Ramos (cell line): ENCODE measurements around the gene TMUB2.

ENCODE experiments used
- in situ Hi-C: fragments of 300-500 bp; cut with MboI; formaldehyde crosslinking; loops from one replicate; pipeline ENCODE4 v1.14.3; 2022; ENCODE audit warnings: low sequenced_read_pairs; ENCODE audit not compliant: unreplicated experiment

TMUB2 gene

DNA sequence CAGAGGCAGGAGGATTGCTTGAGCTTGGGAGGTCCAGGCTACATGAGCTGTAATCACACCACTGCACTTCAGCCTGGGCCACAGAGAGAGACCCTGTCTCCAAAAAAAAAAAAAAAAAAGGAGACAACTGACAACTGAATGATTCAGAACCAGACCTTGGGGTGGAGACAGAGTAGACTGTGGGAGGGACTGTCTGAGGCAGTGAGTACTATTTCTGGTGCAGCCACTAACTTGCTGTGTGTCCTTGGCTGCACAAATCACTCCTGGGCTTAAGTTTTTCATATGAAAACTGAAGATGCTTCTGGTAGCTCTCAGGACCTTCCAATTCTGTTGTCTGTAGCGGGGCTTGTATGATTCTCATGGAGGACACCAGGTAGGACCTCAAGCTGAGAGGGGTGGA lies 10.5 kb upstream of the TMUB2 start:
- in situ Hi-C loops = no loop called here

DNA sequence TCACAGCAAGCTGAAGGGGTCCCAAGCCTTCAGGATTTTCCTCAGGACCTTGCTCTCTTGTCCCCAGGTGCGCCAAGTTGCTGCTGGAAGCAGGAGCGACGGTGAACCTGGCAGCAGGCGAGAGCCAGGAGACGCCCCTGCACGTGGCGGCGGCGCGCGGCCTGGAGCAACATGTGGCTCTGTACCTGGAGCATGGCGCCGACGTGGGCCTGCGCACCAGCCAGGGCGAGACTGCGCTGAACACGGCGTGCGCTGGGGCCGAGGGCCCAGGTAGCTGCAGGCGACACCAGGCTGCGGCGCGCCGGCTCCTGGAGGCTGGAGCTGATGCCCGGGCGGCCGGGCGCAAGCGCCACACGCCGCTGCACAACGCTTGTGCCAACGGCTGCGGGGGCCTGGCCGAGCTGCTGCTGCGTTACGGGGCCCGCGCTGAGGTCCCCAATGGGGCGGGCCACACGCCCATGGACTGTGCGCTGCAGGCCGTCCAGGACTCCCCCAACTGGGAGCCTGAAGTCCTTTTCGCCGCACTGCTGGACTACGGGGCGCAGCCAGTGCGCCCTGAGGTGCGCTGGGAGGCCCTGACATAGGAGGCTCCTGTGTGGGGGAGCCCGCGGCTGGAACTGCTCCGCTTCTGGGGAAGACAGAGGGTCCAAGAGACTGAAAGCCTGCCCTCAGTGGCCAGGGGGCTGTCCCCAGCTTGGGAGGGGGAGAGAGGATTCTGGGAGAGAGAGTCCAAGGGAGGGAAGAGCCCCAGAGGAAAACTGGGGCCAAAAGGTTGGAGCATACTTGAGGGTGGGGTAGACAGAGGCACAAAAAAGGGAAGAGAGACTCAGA lies 9.9 kb upstream of the TMUB2 start:
- in situ Hi-C loops = no loop called here

DNA sequence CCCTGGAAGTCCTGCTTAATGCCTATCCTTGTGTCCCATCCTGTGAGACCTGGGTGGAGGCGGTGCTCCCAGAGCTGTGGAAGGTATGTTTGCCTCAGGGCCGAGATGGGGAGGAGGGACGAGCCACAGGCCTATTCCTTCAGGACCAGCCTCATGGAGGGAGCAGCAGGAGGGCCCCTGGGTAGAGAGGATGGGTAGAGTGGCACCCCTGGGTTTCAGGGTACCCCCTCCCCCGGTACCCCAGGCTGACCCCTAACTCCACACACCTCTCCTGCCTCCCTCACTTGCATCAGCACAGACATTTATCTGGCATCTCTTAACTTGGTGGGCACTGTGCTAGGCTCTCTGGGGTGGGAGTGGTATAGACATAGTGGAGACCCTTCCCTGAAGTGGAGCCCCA lies 9.1 kb upstream of the TMUB2 start:
- in situ Hi-C loops = no loop called here

DNA sequence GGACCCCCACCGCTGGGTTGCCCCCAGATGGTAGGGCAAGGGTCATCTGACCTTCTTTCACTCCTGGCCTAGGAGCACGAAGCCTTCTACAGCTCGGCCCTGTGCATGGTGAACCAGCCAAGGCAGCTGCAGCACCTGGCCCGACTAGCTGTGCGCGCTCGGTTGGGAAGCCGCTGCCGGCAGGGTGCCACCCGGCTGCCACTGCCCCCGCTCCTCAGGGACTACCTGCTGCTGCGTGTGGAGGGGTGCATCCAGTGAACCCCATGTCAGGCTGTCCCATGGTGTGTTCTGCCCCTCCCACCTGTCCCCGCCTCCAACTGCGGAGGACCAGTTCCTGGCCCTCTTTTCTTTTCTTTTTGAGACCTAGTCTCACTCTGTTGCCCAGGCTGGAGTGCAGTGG lies 8.6 kb upstream of the TMUB2 start:
- in situ Hi-C loops = no loop called here

DNA sequence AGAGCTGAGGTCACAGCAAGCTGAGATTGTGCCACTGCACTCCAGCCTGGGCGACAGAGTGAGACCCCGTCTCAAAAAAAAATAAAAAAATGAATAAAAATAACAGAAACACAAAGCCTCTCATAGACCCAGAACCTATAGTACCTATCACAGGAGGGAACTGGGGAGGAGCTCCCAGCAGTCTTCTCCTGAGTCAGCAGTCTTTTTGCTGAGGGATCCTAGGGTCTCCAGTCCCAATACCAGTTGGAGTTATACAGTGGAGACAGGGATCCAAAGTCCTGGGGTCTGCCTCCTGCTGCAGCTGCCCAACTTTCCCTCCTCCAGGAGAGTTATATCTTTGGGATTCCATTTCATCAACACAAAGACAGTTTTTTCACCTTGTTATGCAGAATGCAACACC lies 3.7 kb upstream of the TMUB2 start:
- in situ Hi-C loops = no loop called here

DNA sequence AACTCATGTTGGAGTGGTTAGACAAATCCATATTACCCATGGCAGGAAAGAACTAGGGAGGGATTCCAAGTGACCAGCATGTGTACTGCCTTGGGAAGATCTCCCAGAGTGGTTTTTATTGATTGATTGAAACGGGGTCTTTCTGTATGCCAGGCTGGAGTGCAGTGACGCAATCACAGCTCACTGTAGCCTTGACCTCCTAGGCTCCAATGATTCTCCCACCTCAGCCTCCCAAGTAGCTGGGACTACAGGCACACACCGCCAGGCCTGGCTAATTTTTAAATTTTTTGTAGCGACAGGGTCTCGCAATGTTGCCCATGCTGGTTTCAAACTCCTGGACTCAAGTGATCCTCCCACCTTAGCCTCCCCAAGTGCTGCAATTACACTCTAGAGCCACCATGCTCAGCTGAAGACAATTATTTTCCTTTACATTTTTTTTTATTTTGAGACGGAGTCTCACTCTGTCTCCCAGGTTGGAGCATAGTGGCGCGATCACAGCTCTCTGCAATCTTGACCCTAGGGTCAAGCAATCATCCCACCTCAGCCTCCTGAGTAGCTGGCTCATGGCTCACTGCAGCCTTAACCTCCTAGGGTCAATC lies 2.5 kb upstream of the TMUB2 start:
- in situ Hi-C loops = no loop called here

DNA sequence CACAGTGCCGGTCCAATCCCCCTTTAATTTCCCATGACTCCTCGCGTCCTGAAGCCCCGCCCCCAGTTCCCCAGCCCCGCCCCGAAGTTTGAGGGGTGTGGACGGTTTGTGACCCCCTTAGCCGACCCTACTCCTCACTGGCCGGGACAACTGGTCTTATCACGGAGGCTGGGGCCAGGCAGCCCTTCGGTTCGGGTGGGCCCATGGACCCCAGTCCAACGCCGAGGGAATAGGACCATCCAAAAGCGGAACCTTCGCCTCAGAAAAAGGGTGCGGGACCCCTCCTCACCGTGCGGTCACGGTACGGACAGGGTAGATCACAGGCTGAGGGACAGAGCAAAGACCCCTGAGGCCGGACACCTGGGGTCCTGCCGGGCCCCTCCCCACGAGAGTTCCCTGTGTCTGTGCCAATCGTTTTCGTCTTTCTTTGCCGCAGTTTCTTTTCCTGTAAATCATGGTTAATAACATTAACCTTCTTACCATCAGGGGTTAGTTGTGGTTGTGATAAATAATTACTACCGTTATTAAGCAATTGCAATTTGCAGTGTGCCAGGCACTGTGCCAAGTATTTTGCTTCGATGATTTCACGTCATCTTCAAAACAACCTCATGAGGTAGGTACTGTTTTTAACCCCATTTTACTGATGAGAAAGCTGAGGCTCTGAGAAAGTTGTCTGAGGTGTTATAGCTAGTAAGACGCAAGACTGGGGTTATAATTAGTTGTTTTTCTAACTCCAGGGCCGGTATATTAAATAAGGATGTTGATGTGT lies 543 bp downstream of the TMUB2 start:
- in situ Hi-C loops = no loop called here

DNA sequence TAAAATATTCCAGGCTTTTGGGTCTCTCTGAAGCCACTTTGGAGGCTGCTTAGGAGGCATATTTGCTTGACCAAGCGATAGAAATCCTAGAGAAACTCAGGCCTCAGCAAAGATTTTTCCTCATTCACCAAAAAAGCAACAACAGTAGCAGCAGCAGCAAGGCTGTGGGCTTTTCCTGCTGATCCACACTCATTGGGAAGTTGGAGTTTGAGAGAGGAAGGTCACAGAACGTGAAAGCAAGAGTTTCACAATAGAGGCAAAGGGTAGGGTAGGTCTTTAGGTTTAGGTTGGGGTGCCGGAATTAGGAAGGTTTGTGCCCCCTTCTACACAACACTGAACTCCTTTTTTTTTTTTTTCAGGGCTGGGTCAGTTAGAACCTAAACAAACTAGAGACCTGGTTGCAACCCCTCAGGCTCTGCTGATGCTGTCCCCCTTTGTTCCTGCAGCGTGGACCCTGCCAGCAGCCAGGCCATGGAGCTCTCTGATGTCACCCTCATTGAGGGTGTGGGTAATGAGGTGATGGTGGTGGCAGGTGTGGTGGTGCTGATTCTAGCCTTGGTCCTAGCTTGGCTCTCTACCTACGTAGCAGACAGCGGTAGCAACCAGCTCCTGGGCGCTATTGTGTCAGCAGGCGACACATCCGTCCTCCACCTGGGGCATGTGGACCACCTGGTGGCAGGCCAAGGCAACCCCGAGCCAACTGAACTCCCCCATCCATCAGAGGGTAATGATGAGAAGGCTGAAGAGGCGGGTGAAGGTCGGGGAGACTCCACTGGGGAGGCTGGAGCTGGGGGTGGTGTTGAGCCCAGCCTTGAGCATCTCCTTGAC lies 2.0 kb downstream of the TMUB2 start:
- in situ Hi-C loops = no loop called here

DNA sequence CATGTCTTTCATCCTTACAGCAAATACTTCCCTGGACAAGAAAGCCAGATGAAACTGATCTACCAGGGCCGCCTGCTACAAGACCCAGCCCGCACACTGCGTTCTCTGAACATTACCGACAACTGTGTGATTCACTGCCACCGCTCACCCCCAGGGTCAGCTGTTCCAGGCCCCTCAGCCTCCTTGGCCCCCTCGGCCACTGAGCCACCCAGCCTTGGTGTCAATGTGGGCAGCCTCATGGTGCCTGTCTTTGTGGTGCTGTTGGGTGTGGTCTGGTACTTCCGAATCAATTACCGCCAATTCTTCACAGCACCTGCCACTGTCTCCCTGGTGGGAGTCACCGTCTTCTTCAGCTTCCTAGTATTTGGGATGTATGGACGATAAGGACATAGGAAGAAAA lies 3.7 kb downstream of the TMUB2 start:
- in situ Hi-C loops = no loop called here

DNA sequence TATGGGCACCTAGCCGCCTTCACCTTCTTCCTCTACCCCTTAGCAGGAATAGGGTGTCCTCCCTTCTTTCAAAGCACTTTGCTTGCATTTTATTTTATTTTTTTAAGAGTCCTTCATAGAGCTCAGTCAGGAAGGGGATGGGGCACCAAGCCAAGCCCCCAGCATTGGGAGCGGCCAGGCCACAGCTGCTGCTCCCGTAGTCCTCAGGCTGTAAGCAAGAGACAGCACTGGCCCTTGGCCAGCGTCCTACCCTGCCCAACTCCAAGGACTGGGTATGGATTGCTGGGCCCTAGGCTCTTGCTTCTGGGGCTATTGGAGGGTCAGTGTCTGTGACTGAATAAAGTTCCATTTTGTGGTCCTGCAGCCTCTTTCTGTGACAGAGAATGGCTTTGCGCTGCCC lies 4.6 kb downstream of the TMUB2 start:
- in situ Hi-C loops = no loop called here

DNA sequence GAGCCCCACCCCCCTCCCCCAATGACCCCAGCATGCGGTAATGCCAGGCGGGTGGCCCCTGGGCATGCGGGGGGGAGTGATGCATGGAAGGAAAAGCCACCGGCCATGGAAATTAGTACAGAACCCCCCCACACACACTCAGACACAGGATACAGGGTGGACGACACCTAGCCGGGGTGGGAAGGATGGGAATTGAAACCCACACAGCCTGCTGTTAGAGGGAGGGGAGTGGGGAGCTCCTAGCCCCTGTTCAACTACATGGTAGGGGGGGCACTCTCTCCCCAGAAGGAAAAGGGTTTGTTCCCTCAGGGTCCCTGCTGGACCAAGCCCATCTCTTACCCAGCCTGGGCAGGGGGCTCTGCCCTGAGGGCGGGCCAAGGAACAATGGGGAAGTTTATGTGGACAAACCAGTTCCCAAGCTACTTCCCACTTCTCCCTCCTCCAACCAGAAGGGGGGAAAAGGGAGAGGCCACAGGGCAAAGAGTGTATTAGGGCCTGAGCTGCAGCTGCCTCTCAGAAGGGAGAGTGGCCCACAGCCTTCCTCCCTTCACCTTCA lies 5.2 kb downstream of the TMUB2 start:
- in situ Hi-C loops = no loop called here

DNA sequence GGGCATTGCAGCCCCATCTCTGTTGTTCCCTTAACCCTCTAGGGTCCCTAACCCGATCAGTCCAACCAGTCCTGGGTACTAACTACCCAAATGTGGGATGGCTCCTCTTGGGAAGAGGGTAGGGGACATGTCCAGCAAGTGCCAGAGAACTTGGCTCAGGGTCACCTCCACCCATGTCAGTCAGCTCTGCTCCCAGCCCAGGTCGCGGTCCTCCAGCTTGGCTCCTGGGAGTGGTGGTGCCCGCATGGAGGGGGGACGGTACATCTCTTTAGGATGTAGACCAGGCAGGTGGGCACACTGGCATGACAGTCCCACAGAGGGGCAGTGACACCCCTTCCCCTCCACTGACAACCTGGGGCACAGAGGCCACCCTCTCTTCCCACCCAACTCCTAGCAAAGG lies 6.0 kb downstream of the TMUB2 start:
- in situ Hi-C loops = no loop called here

DNA sequence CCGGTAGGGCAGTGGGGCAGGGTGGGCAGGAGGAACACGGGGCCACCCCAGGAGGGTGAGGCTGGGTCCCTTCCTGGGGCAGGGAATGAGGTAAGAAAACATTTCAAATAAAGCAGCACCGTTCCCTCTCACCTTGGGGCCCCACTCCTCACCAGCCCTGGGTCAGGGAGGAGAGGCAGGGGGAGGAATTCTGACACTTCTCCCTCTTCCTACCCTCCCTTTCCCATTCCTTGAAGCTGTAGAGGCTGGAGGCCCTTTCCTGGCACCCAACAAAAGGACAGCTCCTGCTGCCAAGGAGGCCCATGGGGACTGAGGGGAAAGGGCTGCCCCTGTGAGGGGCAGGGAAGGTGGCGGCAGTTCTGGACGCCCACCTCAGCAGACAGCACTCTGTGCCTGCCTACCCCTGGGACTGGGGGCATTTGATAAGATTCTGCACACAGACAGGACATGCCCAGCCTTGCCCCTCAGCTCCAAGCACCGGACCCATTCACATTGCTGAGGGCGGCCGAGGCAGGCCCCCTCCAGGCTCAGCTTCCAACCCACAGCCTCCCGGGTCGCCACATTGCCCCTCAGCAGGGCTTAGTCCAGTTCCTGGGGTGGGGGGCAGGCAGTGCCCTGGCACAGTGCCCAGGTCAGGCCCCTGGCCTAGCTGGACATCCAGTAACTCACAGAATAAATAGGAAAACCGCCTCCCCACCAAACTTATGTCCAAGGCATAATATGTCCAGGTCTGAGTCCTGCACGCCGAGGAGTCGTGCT lies 6.7 kb downstream of the TMUB2 start:
- in situ Hi-C loops = no loop called here

DNA sequence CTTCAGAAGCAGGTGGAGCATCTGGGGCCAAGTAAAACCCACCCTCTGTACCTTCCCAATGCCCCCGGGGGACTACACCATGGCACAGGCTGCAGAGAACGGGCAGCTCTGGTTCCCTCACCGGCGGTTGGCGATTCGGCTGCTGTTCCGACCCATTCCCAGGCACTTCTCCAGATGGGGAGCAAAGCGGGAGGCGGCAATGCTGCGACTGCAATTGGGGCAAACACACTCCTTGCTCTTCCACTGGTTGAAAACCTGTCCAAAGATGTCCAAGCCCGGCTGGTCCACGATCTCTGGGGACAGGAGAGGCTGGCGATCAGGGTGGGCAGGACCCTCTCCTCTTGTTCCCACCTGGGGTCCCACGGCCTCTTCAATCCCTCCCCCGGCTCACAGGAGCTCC lies 10.3 kb downstream of the TMUB2 start:
- in situ Hi-C loops = no loop called here

DNA sequence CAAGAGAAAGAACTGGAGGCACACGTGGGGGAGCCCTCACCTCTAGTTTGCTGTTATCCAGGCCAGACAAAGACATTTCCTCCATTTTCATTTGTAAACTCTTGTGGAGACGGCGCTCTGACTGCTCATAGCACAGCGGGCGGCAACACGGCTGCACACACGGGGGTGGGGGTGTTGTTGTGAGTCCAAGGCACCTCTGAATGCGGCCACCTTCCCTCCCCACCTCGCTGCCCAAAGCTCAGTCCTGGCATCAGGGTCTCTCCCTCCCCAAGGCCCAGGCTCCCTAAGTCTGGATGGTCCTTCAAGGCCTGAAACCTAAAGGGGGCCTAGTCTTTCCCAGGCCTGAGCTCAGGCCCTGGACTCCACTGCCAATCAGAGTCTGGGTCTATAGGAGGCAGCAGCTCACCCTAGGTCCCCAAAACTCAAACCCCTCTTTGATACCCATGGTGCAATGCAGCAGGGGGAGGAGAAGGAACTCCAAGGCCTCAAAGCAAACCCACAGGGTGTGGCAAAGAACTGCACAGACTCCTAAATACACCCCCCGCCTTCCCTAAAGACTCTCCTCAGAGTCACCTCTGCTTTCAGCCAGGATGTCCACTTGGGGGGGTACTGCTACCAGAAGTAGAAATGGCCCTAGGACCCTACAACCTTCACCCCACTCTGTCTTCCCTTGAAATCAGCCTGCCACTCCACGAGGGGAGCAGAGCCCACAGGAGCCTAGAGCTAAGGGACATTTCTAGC lies 11.4 kb downstream of the TMUB2 start:
- in situ Hi-C loops = no loop called here

DNA sequence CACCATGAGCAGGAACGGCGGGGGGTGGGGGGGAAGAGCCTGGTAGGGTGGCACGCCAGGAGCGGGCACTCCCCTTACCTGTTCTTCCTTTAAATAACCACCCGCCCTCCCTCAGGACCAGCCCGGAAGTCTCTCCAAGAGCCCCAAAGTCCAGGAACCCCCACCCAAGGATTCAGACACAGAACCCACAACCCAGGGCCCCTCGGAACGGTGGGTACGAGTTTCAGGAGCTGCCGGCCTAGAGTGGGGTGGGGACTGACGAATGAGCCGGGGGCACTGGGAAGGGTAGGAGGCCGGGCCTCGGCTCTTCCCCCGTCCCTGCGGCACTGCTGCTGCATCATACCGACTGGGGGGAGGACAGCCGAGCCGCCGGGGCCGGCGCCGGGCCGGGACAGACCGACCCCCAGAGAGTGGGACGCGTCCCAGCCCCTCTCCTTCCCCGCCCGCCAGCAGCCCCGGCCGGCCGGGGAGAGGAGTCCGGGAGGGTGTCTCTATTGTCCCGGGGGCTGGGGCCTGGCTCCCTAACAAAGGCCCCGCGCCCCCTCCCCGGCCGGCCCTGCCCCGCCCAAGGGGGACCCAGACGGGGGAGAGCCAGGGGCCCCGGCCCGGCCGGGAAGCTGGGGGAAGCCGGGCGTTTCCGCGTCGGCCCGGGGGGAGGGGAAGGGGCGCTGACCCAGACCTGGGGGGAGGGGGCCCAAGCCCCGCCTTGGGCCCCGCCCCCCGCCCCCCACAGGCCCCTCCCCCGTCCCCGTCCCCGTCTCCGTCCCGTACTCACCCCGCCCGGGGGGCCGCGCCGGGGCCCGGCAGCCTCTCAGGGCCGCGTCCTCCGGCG lies 12.2 kb downstream of the TMUB2 start:
- in situ Hi-C loops = no loop called here

DNA sequence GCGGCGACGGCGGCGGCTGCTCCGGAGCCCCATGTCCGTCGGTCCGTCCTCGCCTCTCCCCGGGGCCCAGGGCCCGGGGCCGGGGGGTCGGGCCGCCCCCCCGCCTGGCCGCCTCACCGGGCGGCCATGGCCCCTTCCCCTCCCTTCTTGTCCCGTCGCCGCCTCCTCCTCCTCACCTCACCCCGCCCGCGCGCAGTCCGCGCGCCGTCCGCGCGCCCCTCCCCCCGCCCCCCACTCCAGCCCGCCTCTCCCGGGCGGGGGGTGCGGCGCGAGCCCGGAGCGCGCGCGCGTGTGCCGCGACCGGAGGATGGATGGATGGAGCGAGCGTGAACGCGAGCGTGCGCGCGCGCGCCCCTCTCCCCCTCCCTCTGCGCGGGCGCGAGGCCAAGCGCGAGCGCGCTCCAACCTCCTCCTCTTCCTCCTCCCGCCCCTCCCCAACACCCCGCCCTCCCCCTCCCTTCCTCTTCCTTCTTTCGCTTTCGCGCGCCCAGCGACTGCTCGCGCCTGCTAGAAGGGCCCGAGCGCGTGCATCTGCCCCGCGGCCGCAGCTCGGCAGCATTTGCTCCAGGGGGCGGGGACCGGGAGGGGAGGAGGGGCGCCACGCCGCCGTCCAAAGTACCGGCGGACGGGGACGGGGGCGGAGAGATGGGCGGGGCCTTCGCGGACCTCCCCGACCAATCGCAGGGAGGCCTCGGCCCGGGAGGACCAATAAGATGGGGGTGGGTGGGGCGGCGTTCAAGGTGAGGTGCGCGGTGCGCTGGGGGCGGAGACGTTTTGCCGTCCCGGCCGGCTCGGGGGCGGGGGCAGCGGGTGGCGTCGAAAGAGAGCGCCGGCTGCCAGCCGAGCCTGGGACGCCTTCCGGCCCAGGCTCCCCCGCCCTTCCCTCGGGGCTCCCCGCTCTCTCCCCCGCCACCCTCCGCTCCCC lies 13.0 kb downstream of the TMUB2 start, which contains the start of gene ATXN7L3:
Gene ATXN7L3 (minus strand): TSS at position 332 of the 925 bp plus-strand sequence. CDS start 1,814 bp downstream, outside the sequence.
- in situ Hi-C loops = no loop called here
